HEK293T (cell line): Measurements from ENCODE around the gene TRABD2A.

Experiments
- BHLHE40 ChIP-seq: fragments of 450-650 bp; IDR thresholded peaks from 2 replicates; pipeline ENCODE4 v1.6.1; 2016; ENCODE audit warnings: mild to moderate bottlenecking, moderate library complexity, borderline replicate concordance
- ELF4 ChIP-seq: fragments of 450-650 bp; IDR thresholded peaks from 2 replicates; pipeline ENCODE4 v1.6.1; 2017; ENCODE audit warnings: antibody characterized with exemption
- FOXM1 ChIP-seq: fragments of 450-650 bp; IDR thresholded peaks from 2 replicates; pipeline ENCODE4 v1.6.1; 2017; ENCODE audit warnings: mild to moderate bottlenecking, borderline replicate concordance
- HDGF ChIP-seq: fragments of 450-650 bp; IDR thresholded peaks from 2 replicates; pipeline ENCODE4 v1.6.1; 2017; ENCODE audit warnings: antibody characterized with exemption, borderline replicate concordance
- LEF1 ChIP-seq: fragments of 450-650 bp; IDR thresholded peaks from 2 replicates; pipeline ENCODE4 v1.6.1; 2017; ENCODE audit warnings: mild to moderate bottlenecking, borderline replicate concordance
- SP1 ChIP-seq: fragments of 450-650 bp; IDR thresholded peaks from 2 replicates; pipeline ENCODE4 v1.6.1; 2017
- ZNF384 ChIP-seq: fragments of 450-650 bp; IDR thresholded peaks from 2 replicates; pipeline ENCODE4 v1.6.1; 2016

DNA sequence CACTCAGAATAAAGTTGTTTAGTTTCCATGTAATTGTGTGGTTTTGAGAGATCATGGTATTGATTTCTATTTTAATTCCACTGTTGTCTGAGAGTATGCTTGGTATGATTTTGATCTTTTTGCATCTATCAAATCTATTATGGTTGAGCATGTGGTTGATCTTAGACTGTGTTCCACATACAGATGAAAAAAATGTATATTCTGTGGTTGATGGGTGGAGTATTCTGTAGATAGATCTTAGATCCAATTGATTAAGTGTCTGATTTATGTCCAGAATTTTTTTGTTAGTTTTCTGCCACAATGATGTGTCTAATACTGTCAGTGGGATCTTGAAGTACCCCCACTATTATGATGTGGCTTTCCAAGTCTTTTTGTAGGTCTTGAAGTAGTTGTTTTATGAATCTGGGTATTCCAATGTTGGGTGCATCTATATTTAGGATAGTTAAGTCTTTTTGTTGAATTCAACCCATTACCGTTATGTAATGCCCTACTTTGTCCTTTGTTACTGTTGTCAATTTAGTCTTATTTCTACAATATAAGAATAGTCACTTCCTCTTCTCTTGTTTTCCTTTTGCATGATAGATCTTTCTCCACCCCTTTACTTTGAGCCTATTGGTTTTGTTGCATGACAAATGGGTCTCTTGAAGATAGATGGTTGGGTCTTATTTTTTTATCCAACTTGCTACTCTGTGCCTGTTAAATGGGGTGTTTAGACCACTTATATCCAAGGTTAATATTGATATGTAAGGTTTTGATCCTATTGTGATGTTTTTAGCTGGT is 101.8 kb downstream of the TRABD2A start:
- TF ChIP-seq BHLHE40 (no peak), SP1 (no peak), LEF1 (no peak), ZNF384 (no peak), HDGF (no peak), ELF4 (no peak), FOXM1 (no peak)
